Activated CD4-positive, alpha-beta T cell treated with anti-CD3 and anti-CD28 coated beads for 48 hours (primary cell): ENCODE results near the gene SLC6A6.
"Not testable (repeated sequence)": the region's sequence is repeated elsewhere in the genome, so short reads cannot be mapped to it uniquely, and the experiment has no call there.

Source experiments
- DNase-seq: peaks from one replicate; pipeline ENCODE4 v3.0.0-alpha.2; 2020

Gene SLC6A6

DNA sequence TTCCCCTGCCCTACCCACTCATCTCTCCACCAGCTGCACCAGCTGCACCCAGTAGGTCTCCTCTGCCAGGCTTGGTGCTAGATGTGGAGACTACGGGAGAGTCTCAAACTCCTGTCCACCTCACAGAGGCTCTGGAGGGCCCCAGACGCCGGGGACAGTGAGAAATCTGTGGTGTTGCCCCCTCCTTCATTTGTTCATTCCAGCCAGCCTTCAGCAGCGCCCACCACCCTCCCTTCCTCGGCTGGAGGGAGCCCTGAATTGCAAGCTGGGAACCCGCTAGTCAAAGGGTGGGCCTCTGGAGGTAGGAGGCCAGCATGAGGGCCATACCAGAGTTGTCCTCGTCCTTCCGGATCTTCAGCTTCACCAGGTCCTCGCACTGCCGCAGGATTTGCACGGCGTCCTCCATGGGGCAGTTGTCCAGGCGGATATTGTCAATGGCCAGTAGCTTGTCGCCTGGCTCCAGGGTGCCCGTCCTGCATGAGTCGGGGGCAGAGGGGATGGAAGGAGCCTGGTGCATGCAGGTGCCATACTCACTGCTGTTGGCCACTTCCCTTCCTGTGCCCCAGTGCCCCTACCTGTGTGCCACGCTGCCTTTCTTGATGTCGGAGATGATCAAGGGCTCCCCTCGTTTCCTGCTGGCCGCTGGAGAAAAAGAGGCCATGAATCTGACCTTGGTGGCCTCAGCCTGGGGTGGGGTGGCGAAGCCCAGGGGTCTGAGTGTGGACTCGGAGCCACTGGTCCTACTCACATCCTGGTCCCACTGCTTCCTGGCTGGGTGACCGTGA lies 108.6 kb downstream of the SLC6A6 start:
- no peak for DNase-seq

GRCh38 chr3:14511623-14512280 lies 109.3 kb downstream of the SLC6A6 start:
- no peak for DNase-seq

DNA sequence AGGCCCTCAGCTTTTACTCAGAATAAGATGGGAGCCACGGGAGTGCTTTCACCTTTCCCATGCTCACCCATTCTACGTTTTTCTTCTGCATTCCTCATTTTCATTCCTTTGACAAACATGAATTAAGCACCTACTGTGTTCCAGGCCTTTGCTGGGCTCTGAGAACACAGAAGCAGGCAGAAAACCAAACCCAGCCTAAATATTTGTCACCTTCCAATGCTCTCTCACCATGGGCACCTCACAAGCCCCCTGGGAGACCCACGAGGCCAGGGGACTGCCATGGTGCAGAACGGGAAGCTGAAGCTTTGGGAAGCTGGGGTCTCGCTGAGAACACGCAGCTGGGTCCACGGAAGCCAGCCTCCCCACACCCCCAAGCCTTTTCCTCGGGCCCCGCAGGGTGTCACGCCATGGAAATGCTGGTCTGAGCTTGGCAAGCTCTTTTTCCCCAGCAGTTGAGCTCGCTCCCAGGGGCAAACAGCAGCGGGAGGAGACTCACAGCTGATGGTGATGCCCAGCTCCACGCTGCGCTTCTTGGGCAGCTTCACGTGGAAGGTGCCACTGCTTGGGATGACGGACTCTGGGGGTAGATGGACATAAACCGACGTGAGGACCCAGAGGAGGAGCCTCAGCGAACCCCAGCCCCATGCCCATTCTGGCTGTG lies 110.0 kb downstream of the SLC6A6 start:
- DNase-seq: no peak

- DNase-seq: no peak
These were observed 110.5 kb downstream of the SLC6A6 start for GRCh38 chr3:14512942-14513327.

GRCh38 chr3:14513566-14514322 lies 111.3 kb downstream of the SLC6A6 start:
- DNase-seq: no peak

GRCh38 chr3:14514323-14514720 lies 111.9 kb downstream of the SLC6A6 start:
- DNase-seq: no peak

DNA sequence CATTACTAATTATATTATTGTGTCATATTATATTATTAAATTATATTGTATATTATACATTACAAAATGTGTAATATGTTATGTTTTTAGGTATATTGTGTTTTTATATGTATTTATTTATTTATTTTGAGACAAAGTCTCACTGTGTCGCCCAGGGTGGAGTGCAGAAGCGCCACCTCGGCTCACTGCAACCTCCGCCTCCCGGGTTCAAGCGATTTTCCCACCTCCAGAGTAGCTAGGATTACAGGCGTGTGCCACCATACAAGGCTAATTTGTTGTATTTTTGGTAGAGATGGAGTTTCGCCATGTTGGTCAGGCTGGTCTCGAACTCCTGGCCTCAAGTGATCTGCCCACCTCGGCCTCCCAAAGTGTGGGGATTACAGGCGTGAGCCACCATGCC lies 113.1 kb downstream of the SLC6A6 start:
- DNase-seq: not testable (repeated sequence)

DNA sequence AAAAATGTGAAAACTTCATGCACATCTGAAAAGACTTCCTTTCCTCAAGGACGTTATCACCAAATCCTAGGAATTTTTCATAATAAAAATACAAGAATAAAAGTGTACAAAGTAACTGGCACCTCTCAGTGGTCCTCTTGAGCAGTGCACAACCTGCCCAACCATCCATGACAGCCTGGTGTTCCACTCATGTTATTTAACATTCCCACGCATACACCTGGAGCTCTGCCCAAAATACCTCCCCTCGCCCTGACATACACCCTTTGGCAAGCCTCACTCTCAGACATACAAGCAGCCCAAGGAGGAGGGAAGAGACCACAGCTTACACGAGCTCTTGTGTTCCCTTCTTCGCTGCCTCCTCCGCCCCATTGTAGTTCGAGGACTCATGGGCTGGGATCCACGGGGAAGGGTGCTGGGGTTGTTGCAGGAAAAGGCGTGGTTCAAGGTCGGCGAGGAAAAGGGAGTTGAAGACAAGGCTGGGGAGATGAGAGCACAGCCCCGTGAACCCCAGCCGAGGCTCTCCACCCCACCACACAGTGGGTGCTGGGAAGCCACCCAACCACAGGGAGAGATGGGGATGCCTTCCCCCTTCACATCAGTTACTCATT lies 114.4 kb downstream of the SLC6A6 start:
- DNase-seq: no peak

GRCh38 chr3:14517601-14518431 lies 115.4 kb downstream of the SLC6A6 start:
- no peak for DNase-seq

DNA sequence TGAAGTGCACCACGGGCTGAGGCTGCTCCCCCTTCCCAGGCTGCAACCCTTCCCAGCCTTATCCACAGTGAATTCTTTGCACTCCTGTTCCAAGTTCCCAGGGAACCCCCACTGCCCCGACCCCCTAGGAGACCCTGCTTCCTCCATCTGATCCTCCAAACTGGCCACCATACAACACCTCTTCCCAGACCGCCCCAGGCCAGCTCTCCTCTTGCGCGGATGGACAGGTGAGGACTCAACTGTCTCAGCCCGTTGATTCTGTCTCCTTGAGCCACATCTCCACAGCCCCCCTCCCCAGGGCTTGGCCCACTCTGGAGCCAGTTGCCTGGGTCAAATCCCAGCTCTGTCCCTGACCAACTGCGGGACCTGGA lies 116.0 kb downstream of the SLC6A6 start:
- no peak for DNase-seq

- no peak for DNase-seq
These were observed 116.5 kb downstream of the SLC6A6 start for GRCh38 chr3:14518893-14519292.

- DNase-seq: no peak
These were observed 117.0 kb downstream of the SLC6A6 start for GRCh38 chr3:14519406-14519805.

DNA sequence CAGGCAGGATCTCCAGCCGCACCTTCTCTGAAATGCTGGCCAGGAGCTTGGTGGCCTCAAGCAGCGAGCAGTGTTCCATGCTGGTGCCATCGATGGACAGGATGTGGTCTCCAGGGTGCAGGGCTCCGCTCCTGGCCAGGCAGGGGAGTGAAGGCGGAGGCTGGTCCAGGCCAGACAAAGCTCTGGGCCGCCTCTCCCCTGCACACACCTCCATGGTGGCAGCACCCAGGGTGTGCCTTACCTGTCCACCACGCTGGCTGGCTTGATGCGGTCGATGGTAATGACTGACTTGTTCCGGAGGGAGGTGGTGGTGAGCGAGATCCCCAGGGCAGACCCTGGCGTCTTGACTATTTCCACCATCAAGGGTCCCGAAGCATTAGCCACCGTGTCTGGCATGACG lies 117.7 kb downstream of the SLC6A6 start:
- DNase-seq: no peak

GRCh38 chr3:14520967-14521366 lies 118.6 kb downstream of the SLC6A6 start:
- DNase-seq: no peak

DNA sequence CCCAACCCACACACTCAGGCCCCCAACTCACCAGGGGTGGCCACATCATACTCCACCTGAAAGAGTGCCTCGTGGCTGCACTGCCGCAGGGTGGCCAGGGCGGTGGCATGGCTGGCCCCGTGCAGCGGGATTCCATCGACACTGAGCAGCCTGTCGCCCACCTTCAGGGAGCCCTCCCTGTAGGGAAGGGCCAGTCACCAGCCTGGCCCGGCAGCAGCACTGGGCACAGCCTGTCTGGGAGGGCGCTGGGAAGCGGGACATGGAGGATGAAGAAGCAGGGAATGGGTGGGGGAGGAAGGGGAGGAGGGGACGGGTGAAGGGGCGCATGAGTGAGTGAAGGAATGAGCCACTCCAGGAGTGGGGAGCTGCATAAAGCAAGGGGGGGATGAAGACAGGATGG lies 119.2 kb downstream of the SLC6A6 start:
- no peak for DNase-seq

DNA sequence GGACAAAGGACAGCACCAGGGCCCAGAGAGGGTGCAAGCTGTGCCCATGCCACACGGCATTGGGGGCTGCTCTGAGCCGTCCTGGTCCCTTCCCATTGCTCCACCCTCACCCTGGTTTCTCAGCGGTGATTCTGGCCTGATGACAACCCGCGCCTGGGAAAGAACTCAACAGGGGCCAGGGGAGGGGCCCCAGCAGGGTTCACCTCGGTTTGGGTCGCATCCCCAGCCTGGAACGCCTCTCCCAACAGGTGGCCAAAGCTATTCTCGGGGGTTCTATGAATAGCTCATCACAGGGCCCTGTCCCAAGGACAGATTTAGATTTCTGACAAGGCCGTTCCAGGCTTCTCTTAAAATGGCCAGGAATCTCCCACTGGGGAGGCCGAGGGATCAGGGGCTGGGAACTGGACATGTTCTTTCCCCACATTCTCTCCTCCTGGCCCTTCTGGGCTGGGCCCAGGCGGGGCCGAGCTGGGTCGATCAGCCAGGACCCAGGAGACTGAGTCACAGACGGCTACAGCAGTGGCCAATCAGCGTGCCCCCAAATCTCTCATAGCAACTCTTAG lies 119.8 kb downstream of the SLC6A6 start:
- no peak for DNase-seq

- no peak for DNase-seq
These were observed 120.4 kb downstream of the SLC6A6 start for GRCh38 chr3:14522768-14523167.

DNA sequence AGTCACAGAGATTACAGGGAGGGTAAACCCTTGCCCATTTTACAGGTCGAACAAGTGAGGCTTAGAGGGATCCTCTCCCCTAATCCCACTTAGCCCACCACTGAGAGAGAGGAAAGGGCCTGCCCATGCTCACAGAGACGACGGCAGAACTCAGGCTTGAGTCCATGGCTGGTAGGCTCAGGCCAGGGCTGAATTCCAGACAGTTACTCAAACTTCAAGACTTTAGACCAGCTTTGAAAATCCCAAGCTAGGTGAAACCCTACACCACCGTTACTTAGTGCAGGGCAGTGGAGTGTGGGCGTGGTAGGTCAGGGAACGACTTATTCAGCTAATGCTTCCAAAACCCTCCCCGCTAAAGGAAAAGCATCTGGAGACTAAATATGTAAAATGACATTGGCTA lies 121.4 kb downstream of the SLC6A6 start:
- no peak for DNase-seq

DNA sequence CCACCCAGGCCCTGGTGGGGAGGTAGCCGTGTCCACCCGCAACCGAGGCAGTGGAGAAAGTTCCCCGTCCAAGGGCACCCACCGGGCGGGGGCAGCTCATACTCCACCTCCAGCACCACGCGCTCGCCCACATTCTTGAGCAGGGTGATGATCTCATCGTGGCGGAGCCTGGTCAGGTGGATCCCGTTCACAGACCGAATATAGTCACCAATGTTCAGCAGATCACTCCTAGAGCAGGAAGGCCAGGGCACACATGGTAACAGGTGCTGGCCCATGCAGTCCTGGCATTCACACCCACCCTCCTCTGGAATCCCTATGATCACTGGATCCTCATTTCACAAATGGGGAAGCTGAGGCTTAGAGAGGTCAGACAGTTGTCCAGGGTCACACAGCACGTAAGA lies 121.9 kb downstream of the SLC6A6 start:
- DNase-seq: no peak

DNA sequence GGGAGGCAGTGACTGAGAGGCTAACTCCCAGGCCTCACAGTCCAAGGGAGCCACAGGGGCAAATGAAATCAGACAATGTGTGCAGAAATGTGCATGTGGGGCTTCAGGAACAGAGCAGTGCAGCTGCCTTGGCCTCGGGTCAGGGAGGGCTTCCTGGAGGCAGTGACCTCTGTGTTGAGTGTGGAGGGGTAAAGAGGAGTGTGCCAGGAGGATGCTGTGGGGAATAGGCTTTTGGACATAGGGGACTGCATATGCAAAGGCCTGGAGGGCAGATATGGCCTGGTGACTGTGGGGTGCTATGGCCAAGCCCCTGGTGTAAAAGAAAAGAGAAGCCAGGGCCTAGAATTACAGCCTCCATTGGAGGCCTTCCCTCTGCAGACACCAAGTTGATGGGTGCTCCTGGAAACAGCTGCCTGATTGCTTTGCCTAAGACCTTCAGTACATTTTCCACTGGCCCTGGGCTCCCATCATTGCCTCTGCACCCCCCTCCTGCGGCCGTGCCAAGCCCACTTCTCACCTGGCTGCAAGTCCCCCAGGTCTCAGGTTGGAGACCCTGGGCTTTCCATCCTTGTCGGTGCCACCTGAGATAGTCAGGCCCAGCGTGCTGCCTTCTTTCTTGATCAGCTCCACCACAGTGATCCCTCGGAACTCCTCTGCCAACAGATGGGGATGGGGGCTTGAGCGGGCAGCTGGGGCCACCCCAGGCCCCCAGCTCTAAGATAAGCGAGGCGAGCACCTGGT lies 122.7 kb downstream of the SLC6A6 start:
- DNase-seq: no peak
